ENCODE results near the gene NOP16.

- TF ChIP-seq EP300 (IDR thresholded peaks at IDR 0.05) = no peak
- TF ChIP-seq, protein P1, sequence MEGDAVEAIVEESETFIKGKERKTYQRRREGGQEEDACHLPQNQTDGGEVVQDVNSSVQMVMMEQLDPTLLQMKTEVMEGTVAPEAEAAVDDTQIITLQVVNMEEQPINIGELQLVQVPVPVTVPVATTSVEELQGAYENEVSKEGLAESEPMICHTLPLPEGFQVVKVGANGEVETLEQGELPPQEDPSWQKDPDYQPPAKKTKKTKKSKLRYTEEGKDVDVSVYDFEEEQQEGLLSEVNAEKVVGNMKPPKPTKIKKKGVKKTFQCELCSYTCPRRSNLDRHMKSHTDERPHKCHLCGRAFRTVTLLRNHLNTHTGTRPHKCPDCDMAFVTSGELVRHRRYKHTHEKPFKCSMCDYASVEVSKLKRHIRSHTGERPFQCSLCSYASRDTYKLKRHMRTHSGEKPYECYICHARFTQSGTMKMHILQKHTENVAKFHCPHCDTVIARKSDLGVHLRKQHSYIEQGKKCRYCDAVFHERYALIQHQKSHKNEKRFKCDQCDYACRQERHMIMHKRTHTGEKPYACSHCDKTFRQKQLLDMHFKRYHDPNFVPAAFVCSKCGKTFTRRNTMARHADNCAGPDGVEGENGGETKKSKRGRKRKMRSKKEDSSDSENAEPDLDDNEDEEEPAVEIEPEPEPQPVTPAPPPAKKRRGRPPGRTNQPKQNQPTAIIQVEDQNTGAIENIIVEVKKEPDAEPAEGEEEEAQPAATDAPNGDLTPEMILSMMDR (IDR thresholded peaks at IDR 0.05) = no peak
- TF ChIP-seq POLR2AphosphoS5 (IDR thresholded peaks at IDR 0.05) = no peak
Observed at GRCh38 chr5:176405656-176406435, 17.4 kb upstream of the NOP16 start.
